AG09309 (cell line): Measurements from ENCODE around the gene KHDC3L.

ENCODE experiments used
- DNase-seq: peaks from one replicate; pipeline ENCODE4 v3.0.0-alpha.2; 2010; ENCODE audit warnings: low read depth
- H3K4me3 ChIP-seq: 2 replicates; pipeline ENCODE4 v1.5.1; 2011; ENCODE audit warnings: mild to moderate bottlenecking, low read depth, low read length, moderate library complexity; ENCODE audit not compliant: control insufficient read depth
- CTCF ChIP-seq: IDR thresholded peaks from 2 replicates; pipeline ENCODE4 v1.5.1; 2011; ENCODE audit warnings: mild to moderate bottlenecking, low read depth, low read length, inconsistent platforms; ENCODE audit not compliant: insufficient read depth, control insufficient read depth; ENCODE audit errors: missing control alignments

Gene KHDC3L

GRCh38 chr6:73393278-73393677 lies 30.8 kb downstream of the KHDC3L start:
- H3K4me3 ChIP-seq = no peak overlapping the region
- no peak for TF ChIP-seq CTCF
- DNase-seq = no peak

- peak within 1 kb of the TSS; percentile 48 for H3K4me3 ChIP-seq
- DNase-seq = peak; percentile 31
- no peak for TF ChIP-seq CTCF
These were observed 32.3 kb downstream of the KHDC3L start, which contains the start of gene DDX43 for GRCh38 chr6:73394577-73395354. Gene DDX43 (plus strand): TSS chr6:73394828. CDS start chr6:73394906, 78 bp downstream.

- no peak for DNase-seq
- no peak overlapping the region for H3K4me3 ChIP-seq
- TF ChIP-seq CTCF = no peak
These were observed 33.4 kb downstream of the KHDC3L start for GRCh38 chr6:73395875-73396274.

- no peak for DNase-seq
- H3K4me3 ChIP-seq = no peak overlapping the region
- TF ChIP-seq CTCF = no peak
These were observed 38.2 kb downstream of the KHDC3L start for GRCh38 chr6:73400656-73401055.

- no peak for DNase-seq
- no peak overlapping the region for H3K4me3 ChIP-seq
- TF ChIP-seq CTCF = no peak
These were observed 46.9 kb downstream of the KHDC3L start for GRCh38 chr6:73409395-73409794.

GRCh38 chr6:73413102-73413501 lies 50.6 kb downstream of the KHDC3L start:
- H3K4me3 ChIP-seq = no peak overlapping the region
- TF ChIP-seq CTCF = no peak
- no peak for DNase-seq
